G401.6 (cell line): ENCODE results near the gene ACLY.
A peak's percentile ranks its signal among the peaks of the same experiment; 100 is the strongest.

Experiments
- FAIRE-seq: peaks from 2 replicates; lab custom pipeline; 2012; peaks lifted over from hg19 to GRCh38; lab: Jason Lieb, UNC

Gene ACLY

GRCh38 chr17:41918314-41919164 is at the start of gene ACLY:
Gene ACLY, minus strand, starts transcription at chr17:41918951. Its CDS starts 5,078 bp downstream, at chr17:41913873.
- FAIRE-seq: peak; percentile 95

GRCh38 chr17:41967921-41968578 is 49.3 kb upstream of the ACLY start:
- FAIRE-seq: no peak

- no peak for FAIRE-seq
Measured at GRCh38 chr17:41967141-41967920, 48.6 kb upstream of the ACLY start.

- no peak for FAIRE-seq
Measured at GRCh38 chr17:41966463-41967140, 47.9 kb upstream of the ACLY start, which contains the start of gene CNP. Gene CNP, plus strand, starts transcription at chr17:41966795. Its CDS starts 90 bp downstream, at chr17:41966885.

- FAIRE-seq: peak; percentile 30
Measured at GRCh38 chr17:41965694-41966462, 47.1 kb upstream of the ACLY start.

- peak; percentile 45 for FAIRE-seq
Measured at GRCh38 chr17:41962768-41963434, 44.1 kb upstream of the ACLY start.

- no peak for FAIRE-seq
Measured at GRCh38 chr17:41962111-41962510, 43.4 kb upstream of the ACLY start.

GRCh38 chr17:41959336-41960095 is 40.8 kb upstream of the ACLY start:
- FAIRE-seq: peak; percentile 64

- FAIRE-seq: no peak
Measured at GRCh38 chr17:41959030-41959335, 40.2 kb upstream of the ACLY start.

GRCh38 chr17:41957869-41958439 is 39.2 kb upstream of the ACLY start:
- no peak for FAIRE-seq

GRCh38 chr17:41957031-41957868 is 38.5 kb upstream of the ACLY start:
- no peak for FAIRE-seq

- no peak for FAIRE-seq
Measured at GRCh38 chr17:41956522-41956921, 37.8 kb upstream of the ACLY start.

- FAIRE-seq: no peak
Measured at GRCh38 chr17:41948762-41949460, 30.2 kb upstream of the ACLY start.

GRCh38 chr17:41944943-41945342 is 26.2 kb upstream of the ACLY start:
- FAIRE-seq: no peak

GRCh38 chr17:41943492-41943891 is 24.7 kb upstream of the ACLY start:
- FAIRE-seq: no peak

- FAIRE-seq: no peak
Measured at GRCh38 chr17:41942626-41943373, 24.0 kb upstream of the ACLY start.

GRCh38 chr17:41941168-41941567 is 22.4 kb upstream of the ACLY start:
- no peak for FAIRE-seq

GRCh38 chr17:41939693-41940090 is 20.9 kb upstream of the ACLY start:
- FAIRE-seq: no peak
